Adipose tissue (tissue), 3 donors: Measurements from ENCODE around the gene VSTM4. TPM values are rescaled to one million over a fixed set of nuclear protein-coding genes. Genes with fewer than 3 reads are reported as not detected.

Experiments used
- H3K27ac ChIP-seq: one replicate; pipeline ENCODE4 v1.5.1; 2013; ENCODE audit warnings: low read depth, low read length
- WGBS, 3 donors: extraction: QIAGEN DNeasy Blood & Tissue Kit; methylation state at CpG; one replicate each; pipeline ENCODE4 v1.1.7; 2013; 5-methylcytosine and 5-hydroxymethylcytosine counted together
- polyA plus RNA-seq, 3 donors: library from polyadenylated mRNA; stranded (reverse); fragments of 200-250 nt; gene quantifications; one replicate each; pipeline ENCODE4 v1.2.3, GENCODE V29; 2013
- donor health status: healthy with polysubstance abuse.
- donor health status: Bipolar disorder and iron deficiency.
- donor health status: healthy.

The VSTM4 gene
- polyA plus RNA-seq, 3 donors: 2.5 to 18.2 (median 9.4) TPM

- no peak overlapping the region for H3K27ac ChIP-seq
- 87 to 97% (median 93%) methylated on average over 1 of the region's 1 CpG for WGBS, 3 donors
Measured at GRCh38 chr10:49061667-49062066, 53.7 kb downstream of the VSTM4 start.

DNA sequence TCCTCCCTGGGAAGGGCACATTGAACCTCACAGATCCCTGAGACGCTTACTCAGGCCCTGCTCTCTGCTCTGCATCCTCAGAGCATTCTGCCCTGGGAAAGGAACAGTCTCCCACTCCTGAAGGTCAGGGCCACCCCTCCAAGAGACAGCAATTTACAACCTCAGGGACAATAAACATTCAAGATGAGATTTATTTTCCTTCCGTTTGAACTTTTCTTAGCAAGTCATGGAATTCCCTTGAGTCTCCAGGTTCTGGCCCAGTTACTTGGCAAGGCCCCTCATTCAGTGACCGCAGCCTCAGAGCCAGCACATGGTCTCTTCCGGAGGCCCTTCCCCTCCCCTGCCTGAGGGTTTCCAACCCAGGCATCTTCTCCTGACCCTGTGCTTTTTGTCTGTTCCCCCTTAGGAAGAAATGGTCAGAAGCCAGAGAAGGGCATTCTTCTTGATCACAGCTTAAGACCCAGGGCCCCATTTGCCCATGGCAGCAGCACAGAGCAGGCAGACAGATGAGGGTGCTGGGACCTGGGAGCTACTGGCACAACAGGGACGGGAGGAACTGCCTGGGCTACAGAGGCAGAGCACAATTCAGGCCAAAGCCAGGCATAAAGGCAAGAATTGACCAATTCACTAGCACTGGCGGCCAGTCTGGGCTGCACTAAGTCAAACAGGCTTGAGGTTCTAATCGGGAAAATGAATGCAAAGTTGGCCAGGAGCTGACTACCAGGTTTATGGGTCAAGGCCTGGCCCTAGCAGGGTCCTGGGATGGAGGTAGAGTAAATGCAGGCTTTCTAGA, 56.7 kb downstream of the VSTM4 start:
- WGBS, 3 donors: 42 to 61% (median 58%) methylated on average over 7 of the region's 7 CpGs
- H3K27ac ChIP-seq: no peak overlapping the region

- no peak overlapping the region for H3K27ac ChIP-seq
- WGBS, 3 donors: 76 to 96% (median 96%) methylated on average over 7 of the region's 7 CpGs
Measured at GRCh38 chr10:49057231-49057880, 58.0 kb downstream of the VSTM4 start.

DNA sequence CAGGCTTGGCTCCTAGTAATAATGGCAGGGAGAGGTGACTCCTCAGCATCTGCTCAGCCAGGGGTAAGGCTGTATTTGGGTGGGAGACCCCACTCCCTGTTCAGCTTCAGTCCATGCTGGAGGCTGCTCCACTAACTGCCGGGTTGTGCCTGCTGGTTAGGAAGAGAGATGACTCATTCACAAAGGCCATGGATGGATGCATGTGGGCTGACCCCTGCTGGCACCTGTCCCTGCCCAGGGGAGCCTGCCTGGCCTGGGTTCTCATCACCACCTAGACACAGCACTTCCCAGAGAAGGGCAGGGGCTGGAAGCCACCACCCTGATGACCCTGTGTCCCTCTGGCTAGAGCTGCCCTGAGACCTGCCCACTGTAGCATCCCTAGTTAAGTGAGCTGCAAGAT, 59.0 kb downstream of the VSTM4 start:
- WGBS, 3 donors: 59 to 88% (median 74%) methylated on average over 1 of the region's 1 CpG
- H3K27ac ChIP-seq: no peak overlapping the region

- 45 to 63% (median 60%) methylated on average over 5 of the region's 5 CpGs for WGBS, 3 donors
- no peak overlapping the region for H3K27ac ChIP-seq
Measured at GRCh38 chr10:49055221-49055849, 60.0 kb downstream of the VSTM4 start.

DNA sequence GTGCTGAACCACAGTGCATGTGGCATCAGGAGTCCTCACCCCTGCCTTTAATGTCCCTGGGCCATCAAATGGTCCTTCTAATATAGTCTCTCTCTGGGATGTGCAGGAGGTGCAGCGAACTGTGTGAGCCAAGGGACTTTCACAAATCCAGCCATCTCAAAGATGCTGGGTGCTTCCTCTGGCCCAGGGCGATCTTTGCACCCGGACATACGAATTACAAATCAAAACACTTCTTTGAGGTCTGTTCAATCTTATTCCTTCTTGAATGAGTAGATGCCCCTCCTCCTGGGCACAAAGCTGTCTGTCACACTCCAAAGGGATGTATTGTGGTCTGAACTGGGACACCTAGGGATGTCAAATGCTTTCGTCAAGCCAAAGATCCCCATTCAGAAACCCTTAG, 60.6 kb downstream of the VSTM4 start:
- WGBS, 3 donors: 89 to 97% (median 96%) methylated on average over 5 of the region's 5 CpGs
- H3K27ac ChIP-seq: no peak overlapping the region

GRCh38 chr10:49053998-49054692, 61.2 kb downstream of the VSTM4 start:
- 77 to 93% (median 90%) methylated on average over 5 of the region's 5 CpGs for WGBS, 3 donors
- no peak overlapping the region for H3K27ac ChIP-seq

GRCh38 chr10:49053053-49053997, 62.0 kb downstream of the VSTM4 start:
- WGBS, 3 donors: 62 to 78% (median 70%) methylated on average over 11 of the region's 11 CpGs
- no peak overlapping the region for H3K27ac ChIP-seq

GRCh38 chr10:49052069-49052468, 63.3 kb downstream of the VSTM4 start:
- 77 to 90% (median 87%) methylated on average over 1 of the region's 1 CpG for WGBS, 3 donors
- no peak overlapping the region for H3K27ac ChIP-seq

DNA sequence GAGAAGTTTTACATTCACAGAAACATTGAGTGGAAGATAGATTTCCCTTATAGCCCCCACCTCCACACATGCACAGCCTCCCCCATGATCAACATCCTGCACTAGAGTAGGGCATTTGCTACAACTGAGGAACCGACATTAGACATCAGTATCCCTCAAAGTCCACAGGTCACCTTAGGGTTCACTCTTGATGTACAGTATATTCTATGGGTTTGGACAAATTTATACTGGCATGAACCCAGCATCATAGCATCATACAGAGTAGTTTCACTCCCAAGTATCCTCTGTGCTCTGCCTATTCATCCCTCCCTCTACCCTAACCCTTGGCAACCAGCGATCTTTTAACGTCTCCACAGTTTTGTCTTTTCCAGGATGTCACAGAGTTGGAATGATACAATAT, 64.4 kb downstream of the VSTM4 start:
- H3K27ac ChIP-seq: no peak overlapping the region
- whole genome bisulfite sequencing, 3 donors: 77 to 79% (median 78%) methylated on average over 3 of the region's 3 CpGs

GRCh38 chr10:49050366-49050765, 65.0 kb downstream of the VSTM4 start:
- H3K27ac ChIP-seq: no peak overlapping the region
- 61 to 66% (median 63%) methylated on average over 2 of the region's 2 CpGs for WGBS, 3 donors

- 65 to 70% (median 65%) methylated on average over 4 of the region's 4 CpGs for WGBS, 3 donors
- H3K27ac ChIP-seq: no peak overlapping the region
Measured at GRCh38 chr10:49049660-49050059, 65.7 kb downstream of the VSTM4 start.

DNA sequence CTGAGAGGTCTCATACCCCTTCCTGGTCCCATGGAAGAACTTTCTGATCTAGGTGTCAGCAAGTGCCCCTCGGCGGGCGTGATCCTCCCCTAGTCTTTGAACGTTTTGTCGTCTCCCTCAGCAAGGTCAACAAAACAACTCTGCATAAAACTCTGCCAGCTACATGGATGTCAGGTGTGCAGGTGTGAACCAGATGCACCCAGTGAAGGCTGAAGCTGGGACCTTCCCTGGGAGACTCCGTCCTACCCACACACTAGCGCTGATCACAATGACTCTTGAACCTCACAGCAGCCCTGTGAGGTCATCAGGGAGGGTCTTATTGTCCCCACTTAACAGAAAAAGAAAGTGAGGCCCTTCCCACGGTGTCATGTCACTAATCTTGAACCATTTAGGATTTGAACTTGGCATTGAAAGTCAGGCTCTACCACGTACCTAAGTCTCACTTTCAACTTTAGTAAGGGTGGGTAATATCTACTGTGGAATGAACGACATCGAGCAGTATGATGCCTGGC, 68.1 kb downstream of the VSTM4 start:
- WGBS, 3 donors: 83 to 95% (median 91%) methylated on average over 11 of the region's 11 CpGs

DNA sequence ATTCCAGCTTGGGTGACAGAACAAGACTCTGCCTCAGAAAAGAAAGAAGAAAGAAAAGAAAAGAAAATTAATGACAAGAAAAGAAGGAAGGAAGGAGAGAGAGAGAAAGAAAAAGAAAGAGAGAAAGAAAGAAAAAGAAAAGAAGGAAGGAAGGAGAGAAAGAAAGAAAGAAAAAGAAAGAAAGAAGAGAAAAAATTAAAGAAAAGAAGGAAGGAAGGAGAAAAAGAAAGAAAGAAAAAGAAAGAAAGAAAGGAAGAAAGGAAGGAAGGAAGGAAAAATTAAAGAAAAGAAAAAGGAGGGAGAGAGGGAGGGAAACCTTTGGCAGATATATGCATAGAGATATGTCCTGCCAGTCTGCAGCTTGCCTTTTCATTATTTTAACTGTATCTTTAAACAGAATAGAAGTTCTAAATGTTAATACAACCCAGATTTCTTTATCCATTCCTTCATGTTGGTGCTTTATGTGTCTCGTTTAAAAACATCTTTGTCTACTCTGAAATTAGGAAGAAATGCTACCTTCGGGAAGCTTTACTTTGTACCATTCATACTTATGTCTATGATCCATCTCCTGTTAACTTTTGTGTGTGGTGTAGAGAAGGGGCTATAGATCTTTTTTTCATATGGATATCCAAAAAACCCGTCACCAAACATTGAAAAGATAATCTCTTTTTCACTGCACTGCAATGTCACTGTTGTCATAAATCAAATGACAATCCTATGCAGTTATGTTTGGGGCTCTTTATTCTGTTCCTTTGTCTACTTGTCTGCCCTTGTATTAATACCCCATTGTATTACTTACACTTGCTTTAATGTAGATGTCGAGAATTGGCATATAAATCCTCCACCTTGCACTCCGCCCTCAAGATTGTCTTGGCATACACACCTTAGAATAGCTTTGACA, 70.8 kb downstream of the VSTM4 start:
- 68 to 89% (median 81%) methylated on average over 5 of the region's 5 CpGs for WGBS, 3 donors
- no peak overlapping the region for H3K27ac ChIP-seq

More for the DNA sequence above, 68.1 kb downstream of the VSTM4 start:
- no peak overlapping the region for H3K27ac ChIP-seq

DNA sequence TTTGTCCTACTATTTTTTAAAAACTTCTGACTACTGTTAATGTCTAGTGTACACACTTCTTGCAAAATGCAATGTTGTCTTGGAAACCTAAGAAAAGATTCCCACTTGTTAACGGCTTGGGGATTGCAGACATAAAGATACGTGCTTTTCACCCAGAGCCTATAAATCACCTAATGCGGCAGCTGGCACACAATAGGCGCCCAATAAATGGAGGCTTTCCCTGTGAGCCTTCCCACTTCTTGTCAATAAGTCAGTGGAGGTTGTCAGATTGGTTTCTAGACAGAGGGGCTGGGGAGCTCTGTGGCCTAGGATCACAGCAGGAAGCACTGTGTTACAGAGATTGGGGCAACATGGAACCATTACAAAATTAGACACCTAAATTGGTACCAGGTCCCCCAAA, 74.7 kb downstream of the VSTM4 start:
- WGBS, 3 donors: 51 to 92% (median 91%) methylated on average over 4 of the region's 4 CpGs

DNA sequence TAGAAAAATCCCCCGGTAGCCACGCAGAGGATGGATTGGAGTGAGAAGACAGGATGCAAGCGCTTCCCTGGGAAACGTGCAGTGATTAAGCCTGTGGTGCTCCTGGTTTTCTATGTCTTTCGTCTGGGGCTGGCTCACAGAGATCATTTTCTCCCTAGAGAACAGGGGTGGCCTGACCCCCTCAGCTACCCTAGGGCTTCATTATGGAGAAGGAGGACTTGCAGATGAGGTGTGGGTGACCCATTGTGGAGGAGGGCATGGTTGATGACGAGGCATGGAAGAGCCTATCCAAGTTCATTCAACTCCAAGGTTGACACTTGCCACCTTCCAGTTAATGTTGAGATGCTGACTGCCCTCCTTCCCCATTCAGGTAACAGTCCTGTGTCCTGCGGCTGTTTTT, 75.9 kb downstream of the VSTM4 start:
- H3K27ac ChIP-seq: no peak overlapping the region
- 74 to 82% (median 78%) methylated on average over 7 of the region's 7 CpGs for WGBS, 3 donors

More for the DNA sequence above, 74.7 kb downstream of the VSTM4 start:
- no peak overlapping the region for H3K27ac ChIP-seq

GRCh38 chr10:49038711-49039110, 76.6 kb downstream of the VSTM4 start:
- no peak overlapping the region for H3K27ac ChIP-seq
- WGBS, 3 donors: 86 to 95% (median 91%) methylated on average over 5 of the region's 5 CpGs
